HG02870 (cell line): Measurements from ENCODE around the gene HMCN2.

Source experiments
- ATAC-seq: cut with Tn5 transposase; IDR thresholded peaks from one replicate; pipeline ENCODE4 v1.9.1; 2021; ENCODE audit warnings: mild to moderate bottlenecking, moderate library complexity; ENCODE audit not compliant: unreplicated experiment

The HMCN2 gene

GRCh38 chr9:130444565-130445221, 179.1 kb downstream of the HMCN2 start, which contains the start of gene ASS1:
Gene ASS1, plus strand, starts transcription at chr9:130444961. Its CDS starts 7,268 bp downstream, at chr9:130452229.
- no peak for ATAC-seq

GRCh38 chr9:130445268-130445983, 179.9 kb downstream of the HMCN2 start:
- ATAC-seq = no peak

GRCh38 chr9:130446101-130446861, 180.7 kb downstream of the HMCN2 start:
- ATAC-seq = no peak

GRCh38 chr9:130447193-130447816, 181.7 kb downstream of the HMCN2 start:
- ATAC-seq = no peak

- no peak for ATAC-seq
Observed at GRCh38 chr9:130448035-130448624, 182.6 kb downstream of the HMCN2 start.

GRCh38 chr9:130448771-130449603, 183.4 kb downstream of the HMCN2 start:
- ATAC-seq = no peak

GRCh38 chr9:130450344-130451003, 184.9 kb downstream of the HMCN2 start:
- no peak for ATAC-seq

GRCh38 chr9:130451004-130451390, 185.4 kb downstream of the HMCN2 start:
- no peak for ATAC-seq

- no peak for ATAC-seq
Observed at GRCh38 chr9:130451509-130452388, 186.2 kb downstream of the HMCN2 start.

- no peak for ATAC-seq
Observed at GRCh38 chr9:130452835-130453234, 187.3 kb downstream of the HMCN2 start.

GRCh38 chr9:130453487-130453886, 187.9 kb downstream of the HMCN2 start:
- ATAC-seq = no peak

GRCh38 chr9:130454096-130454811, 188.7 kb downstream of the HMCN2 start:
- ATAC-seq = no peak

- ATAC-seq = no peak
Observed at GRCh38 chr9:130454812-130455325, 189.3 kb downstream of the HMCN2 start.

- no peak for ATAC-seq
Observed at GRCh38 chr9:130458027-130458803, 192.7 kb downstream of the HMCN2 start.

- ATAC-seq = no peak
Observed at GRCh38 chr9:130458804-130459067, 193.2 kb downstream of the HMCN2 start.

GRCh38 chr9:130459151-130459550, 193.6 kb downstream of the HMCN2 start:
- no peak for ATAC-seq
